SK-N-MC (cell line): ENCODE data around the gene IQCM.

Experiments
- EZH2 ChIP-seq: fragments of 200-600 bp; sonication (generic); IDR thresholded peaks from one replicate; pipeline ENCODE4 v1.6.1; 2017; ENCODE audit warnings: antibody characterized with exemption
- POLR2AphosphoS5 ChIP-seq: IDR thresholded peaks from 2 replicates; pipeline ENCODE4 v1.6.1; 2012; ENCODE audit warnings: mild to moderate bottlenecking, low read depth, low read length, borderline replicate concordance

DNA sequence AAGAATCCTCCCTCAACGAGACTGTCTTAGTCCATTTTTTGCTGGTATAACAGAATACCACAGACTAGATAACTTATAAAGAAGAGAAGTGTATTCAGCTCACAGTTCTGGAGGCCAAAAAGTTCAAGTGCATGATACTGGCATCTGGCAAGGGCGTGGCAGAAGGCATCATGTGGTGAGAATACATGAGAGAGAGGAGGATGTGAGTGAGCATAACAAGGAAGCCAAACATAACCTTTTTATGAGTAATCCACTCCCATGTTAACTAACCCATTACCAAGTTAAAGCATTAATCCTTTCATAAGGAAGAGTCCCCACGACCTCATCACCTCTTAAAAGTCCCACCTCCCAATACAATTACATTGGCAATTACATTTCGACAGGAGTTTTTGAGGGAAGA, 504.6 kb downstream of the IQCM start:
- TF ChIP-seq EZH2 (no peak), POLR2AphosphoS5 (no peak)
